HG03135 (cell line): ENCODE data around the gene MDK.

Experiments
- ATAC-seq: cut with Tn5 transposase; IDR thresholded peaks from one replicate; pipeline ENCODE4 v1.9.1; 2021; ENCODE audit warnings: mild to moderate bottlenecking, moderate library complexity; ENCODE audit not compliant: unreplicated experiment

Gene MDK

GRCh38 chr11:46347637-46348311, 33.7 kb upstream of the MDK start:
- ATAC-seq, result no peak

- no peak for ATAC-seq
These were observed 32.7 kb upstream of the MDK start for GRCh38 chr11:46348566-46349401.

GRCh38 chr11:46350695-46351094, 30.8 kb upstream of the MDK start:
- ATAC-seq, result no peak

DNA sequence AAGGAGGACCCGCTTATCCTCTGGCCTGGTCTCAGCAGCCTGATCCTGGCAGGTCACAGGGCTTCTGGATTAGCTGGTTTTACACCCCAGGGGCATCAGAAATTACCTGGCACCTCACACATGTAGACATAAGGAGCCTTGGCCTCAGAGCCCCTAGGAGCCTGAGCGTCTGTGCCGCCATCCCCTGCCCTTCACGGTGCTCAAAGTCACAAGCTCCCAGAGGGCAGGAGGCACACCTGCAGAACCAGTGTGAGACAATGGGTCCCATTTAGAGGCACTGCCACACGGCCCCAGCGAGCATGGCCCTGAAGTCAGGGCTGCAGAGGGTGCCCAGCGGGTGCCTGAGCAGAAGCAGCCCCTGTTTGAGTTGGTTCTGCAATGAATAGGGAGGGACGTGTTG, 30.3 kb upstream of the MDK start:
- ATAC-seq, result no peak

- ATAC-seq, result no peak
These were observed 29.9 kb upstream of the MDK start for GRCh38 chr11:46351606-46352005.

DNA sequence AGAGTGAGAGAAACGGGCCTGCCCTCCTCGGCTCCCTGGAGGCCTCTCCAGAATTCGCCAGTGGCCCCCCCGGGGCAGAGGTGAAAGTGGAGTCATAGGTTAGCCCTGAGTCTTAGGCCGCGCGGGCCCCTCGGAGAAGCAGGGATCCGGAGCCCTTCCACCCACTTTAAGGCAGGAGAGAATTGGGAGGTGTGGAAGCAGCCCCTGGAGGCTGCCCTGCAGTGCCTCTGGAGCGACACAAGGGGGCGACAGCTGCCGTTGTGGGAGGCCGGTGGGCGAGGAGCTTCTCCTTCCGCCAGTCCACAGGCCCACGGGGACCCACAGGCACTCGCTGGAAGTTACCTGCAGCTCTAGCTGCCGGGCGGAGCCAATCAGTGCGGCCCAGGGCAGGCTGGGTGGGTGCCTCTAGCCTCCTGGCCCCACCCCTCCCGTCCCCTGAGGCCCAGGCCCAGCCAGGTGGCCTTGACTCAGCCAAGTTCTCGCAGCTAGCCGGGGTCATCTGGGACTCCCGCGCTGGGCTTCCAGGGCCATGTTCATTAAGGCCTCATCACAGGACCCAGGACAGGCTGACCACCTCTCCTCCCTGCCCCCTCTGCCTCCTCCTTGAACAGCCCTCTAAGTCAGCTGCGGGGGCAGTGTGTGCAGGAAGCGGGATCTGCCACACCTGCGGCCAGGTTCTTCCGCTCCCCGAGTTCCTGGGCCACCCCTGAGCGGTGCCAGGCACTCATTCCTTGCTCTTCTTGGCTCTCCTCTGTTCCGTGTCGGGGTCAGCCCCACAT, 29.2 kb upstream of the MDK start:
- ATAC-seq, result no peak

DNA sequence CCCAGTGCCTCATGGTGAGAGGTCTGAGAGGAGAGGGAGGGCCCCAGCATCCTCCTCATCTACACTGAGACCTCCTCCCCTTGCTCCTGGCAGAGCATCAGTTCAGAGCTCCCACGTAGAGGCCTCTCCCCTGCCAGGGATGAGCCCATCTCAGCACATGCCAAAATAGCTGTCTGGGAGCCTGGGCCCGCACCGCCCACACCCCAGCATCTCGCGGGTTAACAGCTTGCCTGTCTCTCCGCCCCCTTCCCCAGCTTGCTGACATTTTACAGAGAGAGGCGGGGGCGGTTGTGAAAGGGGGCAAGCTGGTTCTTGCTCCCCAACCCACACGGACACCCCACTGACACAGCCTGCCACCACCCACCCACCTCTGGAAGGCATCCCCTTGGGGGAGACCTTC, 27.8 kb upstream of the MDK start:
- ATAC-seq, result no peak

DNA sequence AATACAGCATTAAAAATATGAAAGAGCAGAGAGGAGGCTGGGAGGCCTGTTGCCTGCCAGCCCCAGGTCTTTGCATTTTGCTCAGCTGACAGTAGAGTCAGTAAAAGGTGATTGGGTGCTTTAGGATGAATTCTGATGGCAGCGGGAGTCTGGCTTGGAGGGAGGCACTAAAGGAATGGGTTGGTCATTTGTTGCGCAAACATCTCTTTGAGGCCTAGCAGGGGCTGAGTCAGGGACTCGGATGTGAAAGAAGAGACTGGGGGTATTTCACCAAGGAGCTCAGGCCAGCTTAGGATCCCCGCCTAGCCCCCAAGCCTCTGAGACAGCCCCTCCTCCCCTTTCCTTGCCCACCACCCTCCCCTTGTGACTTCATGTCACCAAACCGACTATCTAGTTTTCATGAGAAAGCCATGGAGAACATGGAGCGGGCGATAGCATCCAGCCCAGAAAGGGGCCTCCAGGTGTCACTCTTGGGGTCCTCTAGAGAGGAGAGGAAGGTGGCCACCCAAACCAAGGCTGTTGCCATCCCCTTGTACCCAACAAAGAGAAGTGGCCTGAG, 24.5 kb upstream of the MDK start:
- ATAC-seq, result no peak

DNA sequence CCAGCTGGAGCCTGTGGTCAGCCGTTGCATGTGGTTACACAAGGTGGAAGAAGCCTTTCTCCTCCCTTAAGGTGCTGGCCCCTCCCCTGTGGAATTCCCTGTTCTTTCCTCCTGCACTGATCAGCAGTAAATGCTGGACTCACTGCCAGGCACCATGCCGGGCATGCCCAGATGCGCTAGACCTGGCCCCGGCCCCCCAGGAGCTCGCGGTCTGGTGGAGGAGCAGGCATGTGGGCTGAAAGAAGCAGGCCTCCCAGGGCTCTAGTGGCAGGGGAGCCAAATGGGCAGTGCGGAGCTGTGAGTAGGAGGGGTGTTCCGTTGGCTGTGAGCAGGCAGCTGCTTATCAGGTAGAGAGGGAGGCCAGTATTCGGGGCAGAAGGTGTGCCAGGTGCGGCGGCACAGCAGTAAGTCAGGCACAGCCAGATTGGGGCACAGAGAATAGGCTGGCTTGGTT, 24.0 kb upstream of the MDK start:
- no peak for ATAC-seq

- no peak for ATAC-seq
These were observed 21.5 kb upstream of the MDK start for GRCh38 chr11:46359953-46360352.

DNA sequence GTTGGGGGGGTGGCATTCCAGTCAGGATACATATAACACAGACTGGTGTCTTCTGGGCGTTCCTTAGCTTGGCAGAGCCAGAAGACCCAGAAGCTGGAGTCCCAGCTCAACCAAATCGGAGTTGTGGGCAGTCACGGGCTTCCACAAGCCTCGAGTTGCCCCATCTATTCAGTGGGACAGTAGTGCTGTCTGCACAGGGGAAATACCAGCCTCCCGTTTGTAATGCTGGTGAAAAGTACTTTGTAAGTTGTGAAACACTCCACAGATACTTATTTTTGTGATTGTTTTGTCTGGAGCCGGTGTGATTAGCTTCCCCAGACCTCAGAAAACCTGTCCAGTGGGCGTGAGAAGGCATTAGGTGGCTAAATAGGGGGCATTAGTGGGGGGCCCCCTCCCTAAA, 20.6 kb upstream of the MDK start:
- ATAC-seq, result no peak

DNA sequence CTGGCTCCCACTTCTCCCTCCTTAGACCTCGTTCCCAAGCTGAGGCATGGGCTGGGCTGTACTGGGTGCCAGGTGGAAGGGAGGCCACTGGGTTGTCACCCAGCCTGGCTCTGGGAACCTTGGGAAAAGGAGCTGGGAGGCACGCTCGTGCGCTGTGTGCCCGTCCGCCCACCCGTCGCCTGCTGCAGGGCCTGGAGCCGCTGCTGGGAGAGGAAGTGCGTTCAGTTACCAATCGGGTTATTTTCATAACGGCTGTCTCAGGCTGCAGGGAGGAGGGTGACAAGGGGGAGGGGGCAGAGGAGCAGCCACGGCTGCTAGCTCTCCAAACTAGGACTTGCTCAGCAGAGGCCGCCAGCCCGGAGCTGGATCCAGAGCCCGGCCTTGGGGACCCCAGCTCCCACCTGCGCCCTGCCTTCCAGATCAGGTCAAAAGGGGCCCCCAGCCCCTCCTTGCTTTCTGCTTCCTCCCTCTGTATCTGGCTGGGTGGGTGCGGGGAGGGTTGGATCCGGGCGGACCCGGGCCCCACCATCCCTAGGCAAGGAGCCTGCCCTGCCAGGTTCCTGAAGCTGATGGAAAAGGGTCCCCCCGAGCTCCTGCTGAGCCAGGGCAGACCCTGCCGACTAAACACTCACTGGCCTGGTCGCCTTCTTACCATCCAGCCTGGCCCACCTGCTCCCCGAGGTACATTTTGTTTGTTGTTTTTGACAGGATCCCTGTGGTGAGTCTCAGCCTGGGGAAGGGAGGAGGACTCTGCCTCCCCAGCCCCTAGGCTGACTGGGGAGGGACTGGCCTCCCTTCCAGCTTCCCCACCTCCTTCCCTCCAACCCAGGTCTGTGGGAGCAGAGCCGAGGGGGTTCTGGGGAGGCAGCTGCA, 19.9 kb upstream of the MDK start:
- peak; percentile 85 for ATAC-seq

DNA sequence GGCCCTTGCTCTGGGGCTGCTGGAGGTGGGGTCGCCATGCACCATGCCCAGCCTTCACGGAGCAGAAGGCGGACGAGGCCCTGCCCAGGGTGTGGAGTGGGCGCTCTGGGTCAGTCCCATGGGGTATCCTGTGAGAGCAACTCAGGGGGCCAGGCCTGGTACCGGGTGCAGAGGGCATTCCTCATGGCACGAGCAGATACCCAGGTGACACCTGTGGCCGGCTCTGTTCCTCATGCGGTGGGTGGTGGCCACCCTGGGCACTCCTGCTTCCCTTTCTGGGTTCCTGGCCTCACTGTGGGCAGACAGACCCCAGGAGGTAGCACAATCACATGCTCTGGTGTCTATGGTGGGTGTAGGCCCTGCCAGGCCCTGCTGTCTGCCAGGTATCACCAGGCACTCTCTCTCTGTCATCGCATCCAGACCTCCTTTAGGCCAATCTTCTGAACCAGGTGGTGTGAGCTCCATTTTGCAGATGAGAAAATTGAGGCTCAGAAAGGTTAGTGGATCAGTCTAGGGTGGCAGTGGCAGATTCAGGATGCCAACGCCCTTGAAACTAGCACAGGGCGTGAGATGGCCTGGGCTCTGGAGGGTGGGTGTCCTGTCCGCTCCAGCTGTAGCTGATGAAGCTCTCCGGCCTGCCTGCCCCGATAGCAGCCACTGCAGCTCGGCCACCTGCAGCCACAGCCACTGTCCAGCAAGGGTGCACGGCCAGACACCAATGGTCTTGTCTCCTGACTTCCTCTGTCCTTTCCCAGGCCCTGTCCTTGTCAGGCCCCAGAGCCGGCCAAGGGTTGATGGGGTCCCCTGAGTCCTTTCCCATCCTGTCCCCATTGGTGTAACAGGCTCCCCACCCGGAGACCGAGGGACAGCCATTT, 19.1 kb upstream of the MDK start:
- ATAC-seq, result no peak

- ATAC-seq, result no peak
These were observed 18.4 kb upstream of the MDK start for GRCh38 chr11:46363031-46363407.

GRCh38 chr11:46363455-46364005, 17.9 kb upstream of the MDK start:
- no peak for ATAC-seq

- no peak for ATAC-seq
These were observed 17.4 kb upstream of the MDK start for GRCh38 chr11:46364056-46364455.

GRCh38 chr11:46364791-46365190, 16.7 kb upstream of the MDK start:
- ATAC-seq, result no peak

GRCh38 chr11:46366260-46366659, 15.2 kb upstream of the MDK start:
- no peak for ATAC-seq

- no peak for ATAC-seq
These were observed 14.8 kb upstream of the MDK start for GRCh38 chr11:46366661-46367161.
